ENCODE data around the gene GUF1. TPM values are rescaled to one million over a fixed set of nuclear protein-coding genes. Genes with fewer than 3 reads are reported as not detected.

The GUF1 gene
- total RNA-seq, 2 donors from 2014 or later = 25.9 to 28.6 TPM

DNA sequence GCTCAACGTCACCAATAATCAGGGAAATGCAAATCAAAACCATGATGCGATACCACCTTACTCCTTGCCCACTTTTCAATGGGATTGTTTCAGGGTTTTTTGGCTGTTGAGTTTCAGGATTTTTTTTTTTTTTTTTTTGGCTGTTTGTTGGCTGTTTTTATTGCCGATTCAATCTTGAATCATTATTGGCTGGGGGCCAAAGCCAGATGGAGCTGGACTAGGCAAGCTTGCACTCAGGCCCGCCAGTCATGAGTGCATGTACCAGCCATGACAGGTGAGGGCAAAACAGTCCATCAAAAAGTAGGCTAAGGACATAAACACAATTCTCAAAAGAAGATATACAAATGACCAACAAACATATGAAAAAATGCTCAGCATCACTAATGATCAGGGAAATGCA lies 40.1 kb upstream of the GUF1 start:
- no peak overlapping the region for H3K27ac ChIP-seq
- H3K4me1 ChIP-seq (replicated peaks) = no peaks in the 10 kb centered on the region
- no peaks in the 10 kb centered on the region for H3K27me3 ChIP-seq (replicated peaks; ENCODE audit: insufficient read depth)
- intact Hi-C loops (cut with DNase I) = no loop called here
- no peaks in the 10 kb centered on the region for H3K9me3 ChIP-seq
- H3K36me3 ChIP-seq = no peaks in the 10 kb centered on the region
- TF ChIP-seq POLR2A (IDR thresholded peaks at IDR 0.05) = no peak
- TF ChIP-seq CTCF (IDR thresholded peaks at IDR 0.05) = no peak
- no peak for TF ChIP-seq POLR2AphosphoS5 (IDR thresholded peaks at IDR 0.05)
- no peak overlapping the region for H3K4me3 ChIP-seq
- WGBS = 77% methylated on average over 4 of the region's 4 CpGs
- DNase-seq (ENCODE audit: low spot score) = no peak

DNA sequence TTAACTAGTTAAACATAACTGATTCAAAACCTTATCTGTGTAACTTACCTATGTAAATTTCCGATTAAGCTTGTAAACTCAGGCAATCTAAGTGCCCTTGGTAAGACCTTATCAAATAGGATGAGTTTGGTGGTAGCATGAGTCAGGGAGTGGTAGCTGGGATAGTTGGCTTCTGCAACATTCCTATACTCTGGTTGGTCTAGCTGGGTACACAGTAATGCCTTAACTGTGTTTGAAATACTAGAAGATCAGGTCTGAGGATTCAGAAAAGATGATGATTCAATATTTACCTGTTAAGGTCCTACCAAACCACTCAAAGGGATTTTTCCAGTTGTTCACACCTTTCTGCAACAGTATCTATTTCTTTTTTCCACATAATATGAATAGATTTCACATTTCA lies 32.1 kb upstream of the GUF1 start:
- no peaks in the 10 kb centered on the region for H3K27me3 ChIP-seq (replicated peaks; ENCODE audit: insufficient read depth)
- no peaks in the 10 kb centered on the region for H3K4me1 ChIP-seq (replicated peaks)
- TF ChIP-seq CTCF (IDR thresholded peaks at IDR 0.05) = no peak
- TF ChIP-seq POLR2A (IDR thresholded peaks at IDR 0.05) = no peak
- TF ChIP-seq POLR2AphosphoS5 (IDR thresholded peaks at IDR 0.05) = no peak
- WGBS = 58% methylated on average over 1 of the region's 1 CpG
- DNase-seq (ENCODE audit: low spot score) = no peak
- H3K9me3 ChIP-seq = no peaks in the 10 kb centered on the region
- no peak overlapping the region for H3K27ac ChIP-seq
- no peak overlapping the region for H3K4me3 ChIP-seq
- intact Hi-C loops (cut with DNase I) = no loop called here
- no peaks in the 10 kb centered on the region for H3K36me3 ChIP-seq

- H3K4me3 ChIP-seq = no peak within 1 kb of the TSS
- DNase-seq (ENCODE audit: low spot score) = no peak
- H3K27ac ChIP-seq = no peak within 1 kb of the TSS
- no peaks in the 10 kb centered on the region for H3K9me3 ChIP-seq
- no peaks in the 10 kb centered on the region for H3K27me3 ChIP-seq (replicated peaks; ENCODE audit: insufficient read depth)
- intact Hi-C loops (cut with DNase I) = no loop called here
- H3K4me1 ChIP-seq (replicated peaks) = no peaks in the 10 kb centered on the region
- H3K36me3 ChIP-seq = no peaks in the 10 kb centered on the region
- 63% methylated on average over 1 of the region's 1 CpG for WGBS
- TF ChIP-seq POLR2AphosphoS5 (IDR thresholded peaks at IDR 0.05) = no peak
- no peak for TF ChIP-seq CTCF (IDR thresholded peaks at IDR 0.05)
- no peak for TF ChIP-seq POLR2A (IDR thresholded peaks at IDR 0.05)
These were observed 26.8 kb upstream of the GUF1 start, which contains the start of gene YIPF7 for GRCh38 chr4:44651425-44651824. Gene YIPF7, minus strand, starts transcription at chr4:44651625. Its CDS starts 1,525 bp downstream, at chr4:44650100.

DNA sequence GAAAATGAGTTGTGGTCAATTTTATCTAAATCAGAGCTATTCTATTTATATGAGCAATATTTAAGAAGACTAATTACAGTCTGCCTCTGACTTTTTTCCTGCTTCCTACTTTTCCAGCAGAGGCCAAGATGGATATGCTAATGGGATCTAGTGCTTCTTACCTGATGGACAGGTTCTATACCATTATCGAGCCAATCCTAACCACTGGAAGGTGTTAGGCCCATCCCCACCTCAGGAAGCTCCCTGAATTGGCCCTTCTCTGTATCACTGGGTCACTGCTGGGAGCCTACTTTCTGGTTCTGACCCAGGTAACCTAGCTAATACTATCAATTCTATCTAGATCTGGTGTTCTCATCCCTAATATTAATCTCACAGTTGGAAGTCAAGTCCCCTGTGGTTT lies 26.2 kb upstream of the GUF1 start:
- intact Hi-C loops (cut with DNase I) = no loop called here
- Histone ChIP-seq H3K36me3 (no peaks in the 10 kb centered on the region), H3K9me3 (no peaks in the 10 kb centered on the region), H3K27me3 (replicated peaks; ENCODE audit: insufficient read depth) (no peaks in the 10 kb centered on the region), H3K4me3 (no peak overlapping the region), H3K4me1 (replicated peaks) (no peaks in the 10 kb centered on the region), H3K27ac (no peak overlapping the region)
- 86% methylated on average over 1 of the region's 1 CpG for WGBS
- no peak for DNase-seq (ENCODE audit: low spot score)
- TF ChIP-seq CTCF (IDR thresholded peaks at IDR 0.05) = no peak
- no peak for TF ChIP-seq POLR2A (IDR thresholded peaks at IDR 0.05)
- TF ChIP-seq POLR2AphosphoS5 (IDR thresholded peaks at IDR 0.05) = no peak

DNA sequence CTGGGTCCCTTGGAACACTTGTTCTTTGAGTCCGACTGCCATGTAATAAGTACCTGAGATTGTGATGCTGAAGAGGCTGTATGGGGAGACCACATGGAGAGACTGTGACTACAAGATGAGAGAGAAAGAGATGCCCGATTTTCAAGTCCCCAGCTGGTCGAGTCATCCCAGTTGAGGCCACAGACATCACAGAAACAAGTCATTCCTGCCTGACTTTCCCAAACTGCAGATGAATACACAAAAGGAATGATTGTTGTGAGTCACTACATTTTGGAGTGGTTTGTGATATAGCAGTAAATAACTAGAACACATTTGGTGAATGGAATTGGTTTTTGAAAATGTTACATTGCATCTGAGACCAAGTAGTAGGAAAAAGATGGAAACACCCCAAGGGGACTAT lies 17.8 kb upstream of the GUF1 start:
- Histone ChIP-seq H3K27ac (no peak overlapping the region), H3K4me1 (replicated peaks) (no peaks in the 10 kb centered on the region), H3K9me3 (no peaks in the 10 kb centered on the region), H3K36me3 (no peaks in the 10 kb centered on the region), H3K4me3 (no peak overlapping the region), H3K27me3 (replicated peaks; ENCODE audit: insufficient read depth) (no peaks in the 10 kb centered on the region)
- no peak for DNase-seq (ENCODE audit: low spot score)
- 68% methylated on average over 3 of the region's 3 CpGs for WGBS
- no peak for TF ChIP-seq POLR2AphosphoS5 (IDR thresholded peaks at IDR 0.05)
- no peak for TF ChIP-seq CTCF (IDR thresholded peaks at IDR 0.05)
- TF ChIP-seq POLR2A (IDR thresholded peaks at IDR 0.05) = no peak
- intact Hi-C loops (cut with DNase I) = no loop called here
